GM18517 (cell line): Measurements from ENCODE around the gene NDUFB2.
"Not testable (repeated sequence)": the region's sequence is repeated elsewhere in the genome, so short reads cannot be mapped to it uniquely, and the experiment has no call there.

ENCODE experiments used
- ATAC-seq: cut with Tn5 transposase; IDR thresholded peaks from one replicate; pipeline ENCODE4 v1.9.1; 2021; ENCODE audit warnings: mild to moderate bottlenecking, moderate library complexity; ENCODE audit not compliant: unreplicated experiment

The NDUFB2 gene

DNA sequence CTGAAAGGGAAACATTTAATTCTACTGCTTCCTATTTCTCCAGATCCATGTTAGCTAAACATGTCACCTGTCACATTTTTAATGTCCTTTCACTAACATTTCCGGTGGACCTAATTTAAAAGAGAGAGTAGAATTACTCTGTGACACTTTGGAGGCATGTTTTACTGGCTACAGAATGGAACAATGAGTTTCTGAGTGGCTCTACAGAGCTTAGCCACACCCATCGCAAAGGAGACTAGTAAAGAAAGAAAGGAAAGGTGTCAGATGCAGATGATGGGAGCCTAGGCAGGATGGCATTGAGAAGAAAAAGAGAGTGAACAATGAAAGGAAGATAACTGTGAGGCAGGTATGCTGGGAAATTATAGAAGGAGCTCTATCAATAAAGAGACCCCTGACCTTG lies 35.9 kb downstream of the NDUFB2 start:
- no peak for ATAC-seq

DNA sequence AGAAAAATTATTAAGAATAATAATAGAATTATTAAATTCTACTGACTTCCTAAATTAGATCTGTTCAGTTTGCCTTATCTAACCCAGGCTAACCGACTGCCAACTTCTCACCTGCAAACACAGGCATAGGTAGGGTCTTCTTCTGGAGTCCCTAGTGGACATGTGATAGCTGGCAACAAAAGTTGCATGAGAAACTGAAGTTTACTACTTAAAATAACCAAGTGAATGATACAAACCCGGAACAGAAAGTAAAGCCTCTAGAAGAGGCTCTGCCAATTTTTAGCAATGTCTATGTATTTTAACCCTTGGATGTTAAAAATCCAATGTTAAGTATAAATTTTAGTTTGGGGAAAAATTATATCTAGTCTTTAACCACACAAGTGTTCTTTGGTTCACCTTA lies 37.6 kb downstream of the NDUFB2 start:
- ATAC-seq: no peak

DNA sequence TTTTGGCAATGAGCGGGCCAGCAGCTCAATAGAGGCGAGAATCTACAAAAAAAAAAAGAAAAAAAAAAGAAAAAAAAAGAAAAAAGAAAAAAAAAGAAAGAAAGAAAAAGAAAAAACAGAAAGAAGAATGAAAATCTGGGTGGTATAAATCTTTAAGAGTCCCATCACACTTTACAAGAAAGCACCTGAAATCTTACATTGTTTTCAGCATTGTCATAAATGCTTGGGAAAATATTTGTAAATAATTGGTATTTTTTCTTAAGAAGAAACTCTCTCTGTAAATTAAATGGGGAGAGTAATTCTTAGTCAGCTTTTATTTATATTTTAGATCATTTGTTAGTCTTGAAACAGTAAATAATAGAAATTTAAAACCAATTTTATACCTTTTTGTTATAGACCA lies 38.2 kb downstream of the NDUFB2 start:
- no peak for ATAC-seq

DNA sequence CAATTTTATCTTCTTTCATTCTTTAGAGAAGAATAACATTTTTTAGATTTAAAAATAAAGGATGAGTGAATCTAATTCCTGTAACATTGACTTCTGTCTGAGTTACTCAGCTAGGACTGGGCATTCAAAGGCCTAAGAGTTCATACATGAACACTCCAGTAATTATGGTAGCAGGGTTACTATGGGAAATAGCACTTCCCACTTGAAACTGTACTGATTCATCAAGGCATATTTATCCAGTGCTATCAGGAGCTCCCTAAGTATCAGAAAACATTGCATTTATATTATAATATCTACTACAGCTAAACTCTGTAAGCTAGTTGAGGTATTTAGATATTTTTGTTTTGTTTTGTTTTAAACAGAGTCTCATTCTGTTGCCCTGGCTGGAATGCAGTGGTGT lies 41.8 kb downstream of the NDUFB2 start:
- no peak for ATAC-seq

DNA sequence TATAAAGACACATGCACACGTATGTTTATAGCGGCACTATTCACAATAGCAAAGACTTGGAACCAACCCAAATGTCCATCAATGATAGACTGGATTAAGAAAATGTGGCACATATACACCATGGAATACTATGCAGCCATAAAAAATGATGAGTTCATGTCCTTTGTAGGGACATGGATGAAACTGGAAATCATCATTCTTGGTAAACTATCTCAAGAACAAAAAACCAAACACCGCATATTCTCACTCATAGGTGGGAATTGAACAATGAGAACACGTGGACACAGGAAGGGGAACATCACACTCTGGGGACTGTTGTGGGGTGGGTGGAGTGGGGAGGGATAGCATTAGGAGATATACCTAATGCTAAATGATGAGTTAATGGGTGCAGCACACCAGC lies 46.7 kb downstream of the NDUFB2 start:
- ATAC-seq: not testable (repeated sequence)

DNA sequence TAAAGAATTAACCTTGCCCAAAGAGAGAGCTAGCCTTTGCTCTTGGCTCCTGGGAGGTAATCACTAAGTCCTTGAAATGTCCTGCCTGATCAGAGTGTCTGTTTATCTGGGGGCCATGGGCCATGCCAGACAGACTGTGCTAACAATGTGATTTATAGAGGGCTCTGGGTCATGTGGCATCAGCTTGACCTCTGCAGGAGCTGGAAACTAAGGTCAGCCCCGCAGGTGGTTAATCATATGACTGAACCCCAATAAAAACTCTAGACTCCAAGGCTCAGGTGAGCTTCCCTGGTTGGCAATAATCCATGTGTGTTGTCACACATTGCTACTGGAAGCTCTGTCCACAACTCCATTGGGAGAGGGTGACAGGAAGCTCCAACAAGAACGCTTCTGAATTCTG lies 47.5 kb downstream of the NDUFB2 start:
- no peak for ATAC-seq

DNA sequence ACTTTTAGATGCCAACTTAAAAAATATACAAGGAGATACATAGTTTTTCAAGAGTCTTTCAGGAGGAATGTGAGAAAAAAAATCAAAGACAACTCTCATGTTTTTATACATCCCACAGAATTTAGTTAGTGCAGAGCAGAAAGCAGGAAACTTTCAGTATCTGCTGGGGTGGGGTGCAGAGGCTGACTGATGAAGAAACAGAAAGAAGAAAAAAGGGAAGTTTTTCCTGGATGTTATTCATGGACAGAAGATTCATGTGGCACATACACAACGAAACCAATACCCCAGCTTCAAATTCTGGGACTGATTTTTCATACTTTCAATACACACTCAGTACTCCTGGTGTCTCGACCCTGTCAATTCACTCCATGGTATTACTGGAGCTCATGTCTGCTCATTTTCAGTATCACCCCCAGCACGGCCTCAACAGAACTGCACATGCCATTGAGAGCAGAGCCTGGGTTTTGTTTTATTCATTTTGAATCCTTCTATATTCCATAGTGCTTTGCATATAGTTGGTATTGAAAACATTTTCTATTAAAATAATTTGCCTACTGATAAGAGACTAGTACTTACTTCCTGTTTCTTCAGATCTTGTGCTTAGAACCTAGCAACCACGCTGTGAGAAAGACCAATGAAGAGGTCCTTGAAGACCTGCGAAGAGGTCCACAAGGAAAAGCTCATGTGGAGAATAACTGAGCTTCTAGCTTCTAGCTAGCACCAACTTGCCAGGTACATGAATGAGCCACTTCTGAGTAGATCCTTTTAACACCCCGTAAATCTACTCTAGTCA lies 49.0 kb downstream of the NDUFB2 start:
- no peak for ATAC-seq

DNA sequence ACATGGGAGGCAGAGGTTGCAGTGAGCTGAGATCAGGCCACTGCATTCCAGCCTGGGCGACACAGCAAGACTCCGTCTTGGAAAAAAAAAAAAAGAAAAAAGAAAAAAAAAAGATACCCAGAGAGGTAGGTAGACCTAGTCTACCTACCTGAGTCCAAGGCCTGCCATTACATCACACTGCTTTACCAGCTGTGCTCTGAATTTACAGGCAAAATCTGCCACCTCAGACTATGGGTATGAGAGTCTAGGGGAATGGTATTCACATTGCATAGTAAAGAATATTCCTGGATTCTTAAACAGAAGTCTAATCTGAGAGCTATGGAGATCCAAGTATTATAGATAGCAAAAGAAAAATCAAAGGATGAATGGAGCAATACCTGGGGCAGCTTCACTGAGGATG lies 50.2 kb downstream of the NDUFB2 start:
- no peak for ATAC-seq

DNA sequence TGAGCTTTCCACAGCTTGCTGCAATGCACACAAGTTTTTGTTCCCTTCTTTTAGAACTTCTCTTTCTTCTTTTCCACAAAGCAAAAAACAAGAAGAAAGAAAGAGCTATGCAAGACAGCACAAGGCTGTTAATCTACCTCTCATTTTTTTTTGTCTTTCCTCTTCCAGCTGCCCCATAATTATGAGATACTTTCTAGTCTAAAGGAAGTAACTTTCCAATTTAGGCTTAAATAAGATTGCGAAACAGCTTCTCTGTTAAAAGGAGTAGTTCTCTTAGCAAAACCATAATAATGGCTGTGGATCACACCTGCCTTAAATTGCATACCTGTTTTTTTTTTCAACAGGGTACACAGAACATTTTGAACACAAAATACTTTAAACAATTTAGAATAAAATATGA lies 56.0 kb downstream of the NDUFB2 start:
- ATAC-seq: no peak

DNA sequence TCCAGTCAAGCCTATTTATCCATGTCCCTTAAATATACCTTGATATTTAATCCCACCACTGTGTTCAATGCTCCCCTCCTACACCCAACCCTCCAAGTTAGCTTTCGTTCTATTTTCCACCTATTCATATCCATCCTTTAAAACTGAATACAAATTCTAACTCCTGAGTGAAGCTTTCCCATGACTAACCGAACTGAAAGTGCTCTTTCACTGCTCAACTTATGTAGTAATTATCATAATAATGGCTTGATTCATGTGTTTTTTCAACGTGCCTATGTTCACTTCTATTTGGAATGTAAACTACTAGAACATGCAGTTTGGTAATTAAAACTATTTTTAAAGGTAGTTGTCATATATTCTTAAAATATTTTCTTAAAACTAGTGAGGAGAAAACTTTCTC lies 58.0 kb downstream of the NDUFB2 start:
- no peak for ATAC-seq
